ENCODE data around the gene AQP2.

The AQP2 gene

DNA sequence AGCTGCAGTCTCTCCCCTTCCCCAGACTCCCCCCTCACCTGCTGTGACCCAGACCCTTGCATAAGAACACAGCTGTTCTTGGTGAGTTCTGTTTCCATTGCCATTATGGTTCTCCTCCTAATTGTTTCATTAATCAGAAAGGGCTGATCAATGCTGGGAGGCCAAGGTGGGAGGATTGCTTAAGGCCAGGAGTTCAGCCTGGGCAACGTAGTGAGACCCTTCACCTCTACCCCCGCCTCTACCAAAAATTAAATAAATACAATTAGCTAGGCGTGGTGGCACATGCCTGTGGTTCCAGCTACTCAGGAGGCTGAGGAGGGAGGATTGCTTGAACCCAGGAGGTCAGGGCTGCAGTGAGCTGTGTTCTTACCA is 29.6 kb upstream of the AQP2 start:
- no peak for DNase-seq

DNA sequence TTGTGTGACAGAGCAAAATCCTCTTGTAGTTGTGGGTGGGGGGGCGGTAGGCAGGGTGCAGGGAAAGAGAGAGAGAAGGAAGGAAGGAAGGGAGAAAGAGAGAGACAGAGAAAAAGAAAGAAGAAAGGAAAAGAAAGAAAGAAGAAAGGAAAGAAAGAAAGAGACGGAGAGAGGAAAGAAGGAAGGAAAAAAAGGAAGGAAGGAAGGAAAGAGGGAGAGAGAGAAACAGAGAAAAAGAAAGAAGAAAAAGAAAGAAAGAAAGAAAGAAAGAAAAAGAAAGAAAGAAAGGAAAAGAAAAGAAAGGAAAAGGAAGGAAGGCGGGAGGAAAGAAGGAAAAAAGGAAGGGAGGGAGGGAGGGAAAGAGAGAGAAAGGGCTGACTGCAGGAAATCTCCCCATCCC is 29.2 kb upstream of the AQP2 start:
- no peak for DNase-seq

DNA sequence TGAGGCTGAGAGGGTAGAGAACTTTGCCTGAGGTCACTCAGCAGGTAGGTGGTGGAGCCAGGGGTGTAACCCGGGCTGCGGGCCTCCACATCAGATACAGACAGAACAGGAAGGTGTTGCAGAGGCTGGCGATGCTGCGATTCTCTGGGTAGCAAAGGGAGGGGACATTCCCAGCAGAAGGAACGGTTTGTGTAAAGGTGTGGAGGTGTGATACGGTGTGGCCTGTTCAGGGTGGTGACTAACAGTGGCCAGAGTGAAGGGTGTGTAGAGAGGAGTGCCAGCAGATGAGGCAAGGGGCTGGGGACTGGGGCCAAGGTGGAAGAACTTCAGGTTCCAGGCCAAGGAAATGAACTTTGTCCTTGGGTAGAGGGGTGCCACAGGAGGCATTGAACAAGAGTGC is 28.6 kb upstream of the AQP2 start:
- DNase-seq = no peak

DNA sequence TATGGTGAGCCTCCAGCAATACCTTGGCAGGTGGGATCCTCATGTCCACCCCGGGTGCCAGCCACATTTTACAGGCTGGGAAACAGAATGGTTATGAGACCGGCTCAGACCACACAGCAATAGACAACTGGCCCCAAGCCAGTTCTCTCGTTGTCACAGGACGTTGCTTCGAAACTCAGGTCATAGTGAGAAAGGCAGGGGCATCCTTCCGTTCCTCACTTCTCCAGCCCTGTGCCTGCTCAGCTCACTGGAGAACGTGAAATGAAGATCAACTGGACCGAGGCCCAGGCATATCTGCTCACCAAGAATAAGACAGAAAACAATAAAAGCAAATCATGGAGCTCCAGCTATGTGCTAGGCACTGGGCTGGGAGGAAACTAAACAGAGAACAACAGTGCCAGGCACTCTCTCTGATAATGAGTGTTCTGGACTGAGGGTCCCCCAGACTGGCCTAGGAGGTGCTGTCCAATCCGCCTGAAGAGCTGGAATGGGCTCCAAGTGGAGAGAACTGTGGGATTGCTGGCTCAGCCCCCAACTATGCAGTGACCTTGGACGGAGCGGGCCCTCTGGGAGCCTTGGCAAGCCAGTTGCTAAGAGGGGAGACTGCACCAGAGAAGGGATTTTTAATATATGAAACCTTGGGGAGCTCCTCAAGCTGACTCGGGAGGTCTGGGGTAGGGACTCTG is 28.0 kb upstream of the AQP2 start:
- DNase-seq = no peak

DNA sequence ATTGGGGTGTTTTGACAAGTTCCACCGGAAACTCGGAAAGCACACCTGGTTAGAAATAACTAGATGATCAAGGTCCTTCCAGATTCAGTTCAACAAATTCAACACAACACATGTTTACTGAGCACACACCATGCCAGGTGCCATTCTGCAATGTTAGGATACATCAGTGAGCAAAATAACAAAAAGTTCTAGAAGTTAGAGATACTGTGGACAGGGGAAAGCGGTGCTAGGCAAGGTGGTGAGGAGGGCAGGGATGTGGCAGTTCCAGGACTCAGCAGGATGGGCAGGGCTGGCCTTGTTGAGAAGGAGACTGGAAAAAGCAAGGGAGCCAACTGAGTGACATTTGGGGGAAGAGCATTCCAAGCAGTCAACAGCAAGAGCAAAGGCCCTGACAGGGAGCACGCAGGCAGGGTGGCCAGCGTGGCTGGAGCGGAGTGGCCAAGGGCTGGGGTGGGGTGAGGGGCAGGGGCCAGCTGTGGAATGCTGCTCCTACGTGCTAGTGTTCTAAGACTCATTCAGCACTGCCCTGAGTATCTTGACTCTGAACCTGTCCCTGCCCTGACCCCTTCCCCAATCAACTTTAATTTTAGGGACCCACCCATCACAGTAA is 27.4 kb upstream of the AQP2 start:
- DNase-seq = no peak

DNA sequence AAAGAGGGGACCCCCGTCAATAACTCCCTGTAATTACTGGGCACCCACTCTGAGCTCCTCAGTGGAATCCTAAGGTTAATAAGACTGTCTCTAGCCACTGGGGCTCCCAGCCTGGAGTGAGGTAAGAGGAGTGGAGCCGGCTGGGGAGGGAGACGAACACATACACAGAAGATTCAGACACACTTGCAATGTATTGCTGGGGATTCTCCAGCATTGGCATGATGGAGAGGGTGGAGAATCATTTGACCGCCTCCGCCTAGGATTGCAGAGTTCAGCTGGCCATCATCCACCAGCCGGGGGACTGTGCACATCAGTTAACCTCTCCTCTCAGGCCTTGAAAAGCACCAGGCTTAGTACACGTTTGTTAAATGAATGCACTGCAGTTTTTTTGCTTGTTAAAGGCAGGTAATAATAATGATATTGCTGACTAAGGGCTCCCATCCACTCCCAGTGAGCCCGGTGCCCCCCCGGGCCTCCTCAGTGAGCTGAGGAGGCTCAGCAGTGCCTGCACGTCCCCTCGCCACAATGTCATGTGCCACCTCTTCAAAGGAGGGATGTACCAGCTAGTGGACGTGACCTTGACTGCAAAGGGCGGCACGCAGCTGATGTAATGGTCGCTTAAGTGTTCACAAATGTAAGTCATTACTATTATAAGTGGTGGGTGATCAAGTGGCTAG is 26.5 kb upstream of the AQP2 start:
- no peak for DNase-seq

DNA sequence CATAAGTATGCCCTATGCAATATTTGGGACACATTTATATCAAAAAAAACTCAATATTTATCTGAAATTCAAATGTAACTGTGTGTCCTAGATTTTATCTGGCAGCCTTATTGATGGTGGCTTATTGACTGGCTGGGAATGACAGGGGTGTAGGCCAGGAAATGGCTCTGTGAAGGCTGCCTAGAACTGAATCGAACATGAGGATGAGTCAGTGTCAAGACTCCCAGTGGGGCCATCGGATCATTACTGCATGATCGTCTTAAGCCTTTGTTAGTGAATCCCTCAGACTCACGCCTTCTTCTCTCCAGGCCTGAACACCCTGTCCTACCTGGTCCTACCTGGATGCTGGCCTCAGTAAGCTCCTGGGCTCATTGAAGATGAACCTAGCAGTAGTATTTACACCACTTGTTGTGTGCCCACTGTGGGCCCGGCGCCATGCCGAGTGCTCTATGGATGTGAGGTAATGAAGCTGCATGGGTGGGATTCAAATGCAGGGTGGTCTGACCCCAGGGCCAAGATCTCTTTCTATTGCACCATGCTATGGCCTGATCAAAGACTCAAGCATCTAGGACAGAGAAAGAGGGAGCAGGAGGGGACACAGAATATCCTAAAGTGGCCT is 25.8 kb upstream of the AQP2 start:
- no peak for DNase-seq

DNA sequence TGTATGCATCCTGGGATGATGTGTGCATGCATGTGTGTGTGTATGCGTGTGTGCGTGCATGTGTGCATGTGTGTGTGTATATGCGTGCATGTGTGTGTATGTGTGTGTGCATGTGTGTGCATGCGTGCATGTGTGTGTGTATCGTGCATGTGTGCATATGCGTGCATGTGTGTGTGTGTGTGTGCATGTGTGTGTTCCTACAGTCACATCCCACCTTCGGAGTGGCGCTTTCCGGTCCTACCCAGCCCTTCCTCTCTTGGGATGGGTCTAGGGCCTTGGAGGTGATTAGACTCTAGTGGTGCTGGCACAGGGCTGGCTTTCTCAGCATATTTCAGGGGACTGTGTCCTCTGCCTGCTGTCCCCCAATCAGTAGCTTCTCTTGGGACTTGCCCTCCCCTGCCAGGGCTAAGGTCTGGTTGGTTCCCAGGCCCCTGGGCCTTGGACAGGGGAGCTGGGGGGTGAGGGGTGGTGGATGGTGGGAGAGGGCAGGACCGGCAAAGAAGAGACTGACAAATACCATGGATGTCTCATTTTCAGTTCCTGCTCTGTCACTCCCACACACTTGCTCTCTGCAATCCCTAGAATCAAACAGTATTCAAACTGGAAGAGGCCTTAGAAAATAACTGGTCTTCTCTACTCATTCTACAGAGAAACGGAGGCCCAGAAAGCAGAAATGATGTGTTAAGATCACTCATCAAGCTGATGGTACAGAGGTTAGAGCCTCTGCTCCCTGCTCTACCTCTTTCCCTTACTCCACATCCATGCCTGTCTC is 24.9 kb upstream of the AQP2 start:
- DNase-seq = no peak

DNA sequence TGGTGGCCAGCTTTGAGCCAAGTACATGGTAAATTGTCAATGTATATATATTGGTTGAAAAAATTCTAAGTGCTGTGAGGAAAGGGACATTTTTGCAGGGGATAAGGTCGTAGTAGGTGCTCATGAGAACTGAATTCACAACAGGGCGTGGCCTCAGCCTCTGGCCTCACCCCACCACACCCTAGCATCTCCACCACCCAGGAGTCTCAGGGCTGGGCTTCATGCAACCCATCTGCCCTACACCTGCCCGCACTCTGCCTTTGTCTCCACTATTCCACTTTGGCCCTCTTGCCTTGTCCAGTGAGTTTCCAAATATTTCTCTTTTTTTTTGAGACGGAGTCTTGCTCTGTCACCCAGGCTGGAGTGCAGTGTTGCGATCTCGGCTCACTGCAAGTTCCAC is 22.1 kb upstream of the AQP2 start:
- no peak for DNase-seq

DNA sequence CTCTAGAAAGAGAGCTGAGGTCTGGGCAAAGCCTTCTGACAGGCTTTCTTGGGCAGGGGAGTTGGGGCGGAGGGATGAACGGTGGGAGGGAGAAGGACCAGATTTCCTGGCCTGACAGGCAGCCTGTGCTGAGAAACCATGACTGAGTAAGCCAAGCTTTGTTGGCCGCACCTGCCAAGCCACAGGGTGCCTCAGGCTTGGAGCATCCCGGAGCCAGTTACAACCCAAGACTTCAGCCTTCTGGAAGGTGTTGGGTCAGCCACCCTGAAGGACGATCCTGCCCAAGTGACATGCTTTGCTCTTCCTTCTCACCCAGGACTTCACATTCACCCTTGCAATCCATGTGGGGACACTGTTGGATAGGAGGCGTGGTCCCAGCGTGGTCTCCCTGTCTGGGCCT is 21.0 kb upstream of the AQP2 start:
- no peak for DNase-seq

DNA sequence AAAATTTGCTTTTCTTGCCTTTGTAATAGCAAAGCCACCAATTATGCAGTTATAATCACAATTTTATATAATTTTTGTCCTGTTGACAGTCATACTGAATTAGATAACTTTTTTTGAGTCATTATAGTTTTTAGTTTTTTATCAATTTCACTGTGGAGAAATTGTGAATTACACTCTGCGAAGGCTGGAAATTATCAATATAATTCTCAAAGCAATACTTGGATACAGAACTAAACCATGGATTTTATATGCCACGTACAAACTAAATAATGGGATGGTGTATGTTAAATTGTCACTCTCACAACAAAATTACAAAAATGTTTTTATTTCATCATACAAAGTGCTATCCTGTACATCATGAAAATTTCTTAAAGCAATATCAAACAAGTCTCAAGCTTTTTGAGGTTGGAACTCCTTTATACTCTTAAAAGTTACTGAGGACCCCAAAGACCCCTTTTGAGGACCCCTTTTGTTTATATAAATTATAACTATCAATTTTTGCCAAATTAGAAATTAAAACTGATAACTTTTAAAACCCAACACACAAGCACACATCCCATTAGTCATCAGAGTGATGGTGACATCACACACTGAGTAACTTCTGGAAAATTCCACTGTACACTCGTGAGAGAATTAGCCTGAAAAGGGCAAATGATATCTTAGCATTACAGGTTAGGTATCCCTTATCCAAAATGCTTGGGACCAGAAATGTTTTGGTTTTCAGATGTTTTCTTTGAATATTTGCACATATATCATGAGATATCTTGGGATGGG is 19.8 kb upstream of the AQP2 start:
- no peak for DNase-seq

DNA sequence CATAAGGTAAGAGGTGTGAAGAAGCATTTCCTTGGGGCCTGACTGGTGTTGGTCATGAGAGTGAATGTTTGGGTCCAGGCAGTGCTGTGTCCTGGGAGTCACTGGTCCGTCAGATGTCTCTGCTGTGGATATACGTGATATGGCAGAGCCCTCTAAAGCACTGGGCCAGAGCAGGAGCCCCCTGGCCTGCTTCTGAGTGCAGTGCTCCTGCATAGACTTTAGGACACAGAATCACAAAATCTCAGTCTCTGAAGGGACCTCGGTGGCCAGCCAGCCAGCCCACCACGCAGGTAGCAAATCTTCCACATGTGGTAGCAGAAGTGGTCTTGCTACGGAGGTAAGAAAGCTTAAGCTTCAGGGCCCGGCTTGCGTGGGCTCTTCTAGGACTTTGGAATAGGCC is 18.5 kb upstream of the AQP2 start:
- no peak for DNase-seq

DNA sequence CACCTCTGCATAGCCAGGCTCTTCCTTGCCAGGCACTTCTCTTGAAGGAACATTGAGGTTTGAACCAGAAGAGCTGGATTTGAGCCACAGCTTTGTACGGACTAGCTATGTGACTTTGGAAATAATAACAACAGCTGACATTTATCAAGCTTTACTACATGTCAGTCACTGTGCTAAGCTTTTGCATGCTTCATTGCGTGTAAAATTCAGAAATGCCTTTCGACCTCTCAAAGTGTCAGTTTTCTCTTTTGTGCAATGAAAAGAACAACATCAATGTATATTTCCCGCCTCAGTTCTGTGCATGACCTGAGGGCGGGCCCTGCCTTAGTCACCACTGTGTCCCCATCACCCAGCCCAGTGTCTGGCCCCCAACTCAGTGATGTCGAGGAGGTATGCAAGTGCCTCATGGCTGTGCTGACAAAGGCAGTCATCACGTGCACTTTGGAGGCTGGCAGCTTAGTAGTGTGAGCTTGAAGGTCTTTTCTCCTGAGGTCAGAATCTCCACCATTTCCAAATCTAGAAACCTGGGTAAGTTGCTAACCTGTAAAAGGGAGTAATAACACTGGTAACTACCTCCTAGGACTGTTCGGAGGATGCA is 17.9 kb upstream of the AQP2 start:
- DNase-seq = no peak

DNA sequence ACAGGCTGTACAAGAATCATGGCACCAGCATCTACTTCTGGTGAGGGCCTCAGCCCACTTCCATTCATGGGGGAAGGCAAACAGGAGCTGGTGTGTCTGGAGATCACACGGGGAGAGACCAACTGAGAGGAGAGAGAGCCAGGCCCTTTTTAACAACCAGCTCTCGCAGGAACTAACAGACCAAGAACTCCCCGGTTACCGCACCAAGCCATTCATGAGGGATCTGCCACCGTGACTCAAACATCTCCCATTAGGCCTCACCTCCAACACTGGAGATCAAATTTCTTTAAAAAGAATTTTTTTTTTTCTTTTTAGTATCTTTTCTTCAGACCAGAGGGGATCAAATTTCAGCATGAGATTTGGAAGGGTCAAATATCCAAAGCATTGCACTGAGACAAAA is 16.7 kb upstream of the AQP2 start:
- DNase-seq = no peak

DNA sequence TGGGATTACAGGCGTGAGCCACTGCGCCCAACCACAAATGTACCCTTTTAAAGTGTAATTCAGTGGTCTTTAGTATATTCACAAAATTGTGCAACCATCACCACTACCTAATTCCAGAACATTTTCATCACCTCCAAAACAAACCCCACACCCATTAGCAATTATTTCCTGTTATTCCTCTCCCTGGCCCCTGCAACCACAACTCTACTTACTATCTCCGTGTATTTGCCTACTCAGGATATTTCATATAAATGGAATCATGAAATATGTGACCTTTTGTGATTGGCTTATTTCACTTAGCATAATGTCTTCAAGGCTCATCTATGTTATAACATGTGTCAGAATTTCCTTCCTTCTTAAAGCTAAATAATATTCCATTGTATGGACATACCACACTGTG is 16.0 kb upstream of the AQP2 start:
- no peak for DNase-seq

DNA sequence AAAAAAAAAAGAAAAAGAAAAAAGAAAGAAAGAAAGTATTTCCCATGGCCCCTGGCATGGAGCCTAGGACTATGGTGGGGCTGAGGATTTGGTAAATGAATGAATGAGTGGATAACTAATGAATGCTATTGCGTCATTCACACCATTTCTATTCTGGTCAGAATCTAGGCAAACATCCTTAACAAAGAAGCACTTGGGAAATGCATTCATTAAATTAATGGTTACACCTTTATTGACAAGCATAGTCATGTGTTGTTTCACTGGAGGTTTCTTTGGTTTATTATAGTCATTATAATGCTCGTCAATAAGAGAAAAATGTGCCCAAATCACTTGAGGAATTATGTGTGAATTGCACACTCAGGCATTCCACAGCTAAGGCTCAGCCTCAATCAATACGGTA is 13.6 kb upstream of the AQP2 start:
- DNase-seq = no peak

DNA sequence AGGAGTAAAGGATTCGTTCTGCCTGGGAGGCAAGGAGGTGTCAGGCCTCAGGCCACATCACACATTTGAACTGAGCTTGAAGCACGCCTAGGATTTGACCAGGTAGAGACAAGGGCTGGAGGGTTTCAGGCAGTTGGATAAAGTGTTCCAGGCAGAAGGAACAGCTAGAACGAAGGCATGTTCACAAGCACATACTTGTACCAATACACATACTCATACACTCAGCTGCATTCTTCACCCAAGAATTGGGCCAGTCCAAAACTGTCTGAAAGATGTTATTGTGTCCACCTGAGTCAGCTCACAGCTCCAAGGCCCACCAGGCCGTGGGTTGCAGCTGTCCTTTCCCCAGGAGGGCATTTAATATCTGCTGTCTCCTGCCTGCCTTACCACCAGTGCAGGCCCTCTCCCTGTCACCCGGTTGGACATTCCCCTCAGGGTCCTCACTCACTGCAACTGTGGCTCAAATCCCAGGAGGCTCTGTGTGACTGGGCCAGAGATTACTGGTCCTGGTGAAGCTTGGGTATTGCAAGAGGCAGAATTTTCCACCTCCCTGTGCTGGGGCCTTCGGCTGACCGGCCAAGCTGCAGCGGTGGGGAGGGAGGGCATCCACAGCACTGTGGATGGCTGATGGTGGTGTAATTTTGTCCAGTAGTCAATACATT is 12.8 kb upstream of the AQP2 start:
- no peak for DNase-seq

DNA sequence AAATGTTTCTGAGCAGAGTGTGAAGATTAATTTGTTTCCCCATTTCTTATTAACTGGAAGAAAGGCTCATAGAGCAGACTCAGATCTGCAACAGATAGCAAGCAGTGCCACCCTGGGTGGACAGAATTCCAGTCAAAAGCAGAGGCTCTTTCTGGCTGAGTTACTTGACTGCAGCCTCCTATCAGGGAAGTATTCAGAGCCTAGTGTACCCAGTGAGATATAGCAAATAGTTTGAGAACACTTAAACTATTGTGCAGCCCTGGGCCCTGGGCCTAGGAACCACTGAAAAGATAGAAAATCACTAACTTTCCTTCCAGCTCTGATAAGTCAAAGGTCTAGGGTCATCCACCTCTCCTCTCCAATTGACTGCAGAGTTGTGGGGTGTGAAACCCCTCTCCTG is 11.2 kb upstream of the AQP2 start:
- no peak for DNase-seq

DNA sequence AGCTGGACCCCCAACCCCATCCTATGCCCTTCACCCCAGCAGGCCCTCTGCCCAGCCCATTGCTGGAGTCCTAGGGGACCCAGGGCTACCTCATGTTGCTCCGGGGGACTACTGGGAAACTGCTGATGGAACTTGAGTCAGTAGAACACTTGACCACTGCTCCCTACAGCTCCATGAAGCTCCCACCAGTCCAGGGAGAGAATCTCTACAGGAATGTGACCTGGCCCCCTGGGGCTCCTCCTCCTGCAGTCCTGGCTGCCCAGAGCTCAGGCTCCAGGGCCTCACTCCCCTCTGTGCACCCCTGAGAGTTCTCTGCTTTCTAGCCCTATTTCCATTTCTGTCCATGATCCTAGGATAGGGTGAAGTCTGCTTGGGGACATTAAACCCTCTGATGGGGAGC is 10.8 kb upstream of the AQP2 start:
- DNase-seq = no peak

DNA sequence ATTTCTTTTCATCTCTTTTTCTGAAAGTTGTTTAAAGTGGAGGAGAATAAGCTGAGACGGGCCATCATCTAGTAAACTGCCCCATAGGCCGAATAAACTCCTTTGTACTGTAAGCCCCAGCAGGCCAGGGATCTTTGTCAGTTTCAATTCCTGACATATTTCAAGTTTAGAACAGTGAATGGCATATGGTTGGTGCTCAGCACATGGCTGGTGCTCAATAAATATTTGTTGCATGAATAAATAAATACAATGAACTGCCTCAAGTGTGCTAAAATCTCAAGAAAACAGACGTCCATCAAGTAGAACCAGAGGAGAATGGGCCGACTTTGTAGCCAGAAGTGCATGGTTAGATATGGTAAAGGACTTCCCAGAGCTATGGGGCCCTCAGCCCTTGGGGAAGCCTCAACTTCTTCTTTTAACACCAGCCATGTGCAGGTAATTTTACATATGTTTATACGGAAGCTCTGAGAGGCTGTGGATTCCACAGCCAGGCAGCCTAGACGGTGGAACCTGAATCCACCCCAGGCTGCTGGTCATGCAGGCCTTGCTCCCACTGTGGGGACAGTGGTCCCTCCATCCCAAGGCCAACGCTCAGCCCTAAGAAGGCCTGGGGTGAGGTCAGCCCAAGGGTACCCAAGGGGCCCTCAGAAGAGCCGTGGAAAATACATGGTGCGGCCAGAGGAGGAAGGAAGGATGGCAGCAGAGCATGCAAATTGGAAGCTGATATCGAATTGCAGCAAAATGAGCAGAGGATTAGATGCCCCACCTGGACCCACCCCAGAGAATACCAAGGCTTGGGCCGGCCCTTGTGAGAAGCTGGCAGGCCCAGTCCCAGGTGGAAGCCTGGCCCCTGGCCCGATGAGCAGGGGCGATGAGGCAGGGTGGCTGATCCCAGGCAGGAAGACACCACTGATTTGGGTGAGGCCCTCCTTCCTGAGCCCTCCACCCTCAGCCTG is 8.7 kb upstream of the AQP2 start:
- no peak for DNase-seq

DNA sequence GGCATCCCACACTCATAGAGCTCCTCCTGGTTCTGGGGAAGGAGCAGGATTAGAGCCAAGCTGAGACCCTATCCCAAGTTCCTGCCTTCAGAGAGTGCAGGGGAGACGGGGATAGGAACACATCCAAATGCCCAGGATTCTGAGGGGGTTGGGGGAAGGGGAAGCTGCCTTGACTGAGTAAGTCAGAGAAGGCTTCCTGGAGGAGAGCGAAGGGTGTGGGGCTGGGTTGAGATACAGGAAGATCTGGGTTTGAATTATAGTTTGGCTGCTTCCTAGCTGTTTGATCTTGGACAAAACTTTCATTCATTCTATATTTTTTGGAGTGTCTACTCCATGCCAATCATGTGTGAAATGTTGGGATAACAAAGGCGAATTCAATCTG is 8.0 kb upstream of the AQP2 start:
- DNase-seq = no peak

Measured in activated CD8-positive, alpha-beta memory T cell treated with anti-CD3 and anti-CD28 coated beads, Interleukin-2, amount 50 U/mL, for 48 hours (primary cell).